ENCODE results near the gene SLC38A9. TPM values are rescaled to one million over a fixed set of nuclear protein-coding genes. Genes with fewer than 3 reads are reported as not detected.
A peak's percentile ranks its signal among the peaks of the same experiment; 100 is the strongest.

Gene SLC38A9
- total RNA-seq, 3 donors from 2014 or later, result 14.9 to 19.6 (median 15.1) TPM

- Mint-ChIP-seq H3K4me1 (ENCODE audit: low read depth) (no peaks in the 10 kb centered on the region), H3K9me3 (no peaks in the 10 kb centered on the region), H3K27me3 (ENCODE audit: low read depth) (no peaks in the 10 kb centered on the region), H3K4me3 (no peak overlapping the region), H3K36me3 (ENCODE audit: insufficient read depth) (peaks cover 11% of the 10 kb centered on the region)
- ATAC-seq (no peak), DNase-seq (no peak)
Measured at GRCh38 chr5:55657443-55657842, 54.7 kb downstream of the SLC38A9 start.

GRCh38 chr5:55650386-55650785 lies 61.7 kb downstream of the SLC38A9 start:
- no peaks in the 10 kb centered on the region for H3K27me3 Mint-ChIP-seq (ENCODE audit: low read depth)
- no peaks in the 10 kb centered on the region for H3K9me3 Mint-ChIP-seq
- peaks cover 23% of the 10 kb centered on the region for H3K4me1 Mint-ChIP-seq (ENCODE audit: low read depth)
- H3K4me3 Mint-ChIP-seq, result no peak overlapping the region
- no peak for DNase-seq
- peaks cover 13% of the 10 kb centered on the region for H3K36me3 Mint-ChIP-seq (ENCODE audit: insufficient read depth)
- peak; percentile 78 to 89 for ATAC-seq

- Mint-ChIP-seq H3K36me3 (ENCODE audit: insufficient read depth) (peaks cover 16% of the 10 kb centered on the region), H3K27me3 (ENCODE audit: low read depth) (no peaks in the 10 kb centered on the region), H3K4me3 (no peak overlapping the region)
Measured at GRCh38 chr5:55649963-55650362, 62.2 kb downstream of the SLC38A9 start.

GRCh38 chr5:55645304-55645703 lies 66.8 kb downstream of the SLC38A9 start:
- H3K36me3 Mint-ChIP-seq (ENCODE audit: insufficient read depth), result peaks cover 27% of the 10 kb centered on the region

More at GRCh38 chr5:55649963-55650362, 62.2 kb downstream of the SLC38A9 start:
- Mint-ChIP-seq H3K4me1 (ENCODE audit: low read depth) (peaks cover 23% of the 10 kb centered on the region), H3K9me3 (no peaks in the 10 kb centered on the region)
- ATAC-seq, result peak; percentile 34 to 50
- DNase-seq, result no peak

GRCh38 chr5:55638455-55638854 lies 73.7 kb downstream of the SLC38A9 start:
- H3K9me3 Mint-ChIP-seq, result no peaks in the 10 kb centered on the region
- peaks cover 2% of the 10 kb centered on the region for H3K4me1 Mint-ChIP-seq (ENCODE audit: low read depth)
- DNase-seq (no peak), ATAC-seq (no peak)
- H3K27me3 Mint-ChIP-seq (ENCODE audit: low read depth), result no peaks in the 10 kb centered on the region
- no peak overlapping the region for H3K4me3 Mint-ChIP-seq
- H3K36me3 Mint-ChIP-seq (ENCODE audit: insufficient read depth), result peaks cover 25% of the 10 kb centered on the region

More at GRCh38 chr5:55645304-55645703, 66.8 kb downstream of the SLC38A9 start:
- Mint-ChIP-seq H3K4me3 (no peak overlapping the region), H3K9me3 (no peaks in the 10 kb centered on the region), H3K27me3 (ENCODE audit: low read depth) (no peaks in the 10 kb centered on the region), H3K4me1 (ENCODE audit: low read depth) (peaks cover 10% of the 10 kb centered on the region)
- no peak for DNase-seq
- ATAC-seq, result no peak

GRCh38 chr5:55638051-55638450 lies 74.1 kb downstream of the SLC38A9 start:
- peaks cover 26% of the 10 kb centered on the region for H3K36me3 Mint-ChIP-seq (ENCODE audit: insufficient read depth)
- DNase-seq (no peak), ATAC-seq (no peak)
- H3K4me1 Mint-ChIP-seq (ENCODE audit: low read depth), result peaks cover 2% of the 10 kb centered on the region
- no peaks in the 10 kb centered on the region for H3K27me3 Mint-ChIP-seq (ENCODE audit: low read depth)
- H3K9me3 Mint-ChIP-seq, result no peaks in the 10 kb centered on the region
- H3K4me3 Mint-ChIP-seq, result no peak overlapping the region

GRCh38 chr5:55636683-55637082 lies 75.4 kb downstream of the SLC38A9 start:
- ATAC-seq, result no peak
- no peak for DNase-seq
- Mint-ChIP-seq H3K9me3 (no peaks in the 10 kb centered on the region), H3K27me3 (ENCODE audit: low read depth) (no peaks in the 10 kb centered on the region), H3K4me1 (ENCODE audit: low read depth) (peaks cover 2% of the 10 kb centered on the region), H3K4me3 (no peak overlapping the region), H3K36me3 (ENCODE audit: insufficient read depth) (peaks cover 26% of the 10 kb centered on the region)

GRCh38 chr5:55636177-55636576 lies 75.9 kb downstream of the SLC38A9 start:
- Mint-ChIP-seq H3K36me3 (ENCODE audit: insufficient read depth) (peaks cover 23% of the 10 kb centered on the region), H3K4me3 (no peak overlapping the region), H3K4me1 (ENCODE audit: low read depth) (peaks cover 2% of the 10 kb centered on the region), H3K27me3 (ENCODE audit: low read depth) (no peaks in the 10 kb centered on the region), H3K9me3 (no peaks in the 10 kb centered on the region)
- DNase-seq, result no peak
- ATAC-seq, result no peak

GRCh38 chr5:55634866-55635265 lies 77.3 kb downstream of the SLC38A9 start:
- Mint-ChIP-seq H3K9me3 (no peaks in the 10 kb centered on the region), H3K27me3 (ENCODE audit: low read depth) (no peaks in the 10 kb centered on the region), H3K4me1 (ENCODE audit: low read depth) (peaks cover 2% of the 10 kb centered on the region), H3K36me3 (ENCODE audit: insufficient read depth) (peaks cover 23% of the 10 kb centered on the region), H3K4me3 (no peak overlapping the region)
- DNase-seq, result no peak
- no peak for ATAC-seq

- H3K27me3 Mint-ChIP-seq (ENCODE audit: low read depth), result no peaks in the 10 kb centered on the region
- DNase-seq (no peak), ATAC-seq (no peak)
- H3K9me3 Mint-ChIP-seq, result no peaks in the 10 kb centered on the region
- no peak overlapping the region for H3K4me3 Mint-ChIP-seq
- peaks cover 25% of the 10 kb centered on the region for H3K36me3 Mint-ChIP-seq (ENCODE audit: insufficient read depth)
- H3K4me1 Mint-ChIP-seq (ENCODE audit: low read depth), result peaks cover 2% of the 10 kb centered on the region
Measured at GRCh38 chr5:55634209-55634805, 77.8 kb downstream of the SLC38A9 start.

GRCh38 chr5:55633574-55634208 lies 78.4 kb downstream of the SLC38A9 start:
- DNase-seq (no peak), ATAC-seq (no peak)

GRCh38 chr5:55629815-55630214 lies 82.3 kb downstream of the SLC38A9 start:
- ATAC-seq (no peak), DNase-seq (no peak)
- Mint-ChIP-seq H3K27me3 (ENCODE audit: low read depth) (no peaks in the 10 kb centered on the region), H3K4me1 (ENCODE audit: low read depth) (peaks cover 2% of the 10 kb centered on the region), H3K9me3 (no peaks in the 10 kb centered on the region), H3K4me3 (no peak overlapping the region), H3K36me3 (ENCODE audit: insufficient read depth) (peaks cover 31% of the 10 kb centered on the region)

More at GRCh38 chr5:55633574-55634208, 78.4 kb downstream of the SLC38A9 start:
- H3K4me3 Mint-ChIP-seq, result no peak overlapping the region
- no peaks in the 10 kb centered on the region for H3K9me3 Mint-ChIP-seq
- no peaks in the 10 kb centered on the region for H3K27me3 Mint-ChIP-seq (ENCODE audit: low read depth)
- H3K36me3 Mint-ChIP-seq (ENCODE audit: insufficient read depth), result peaks cover 23% of the 10 kb centered on the region
- H3K4me1 Mint-ChIP-seq (ENCODE audit: low read depth), result peaks cover 2% of the 10 kb centered on the region

GRCh38 chr5:55626790-55627189 lies 85.3 kb downstream of the SLC38A9 start:
- H3K27me3 Mint-ChIP-seq (ENCODE audit: low read depth), result no peaks in the 10 kb centered on the region
- no peaks in the 10 kb centered on the region for H3K4me1 Mint-ChIP-seq (ENCODE audit: low read depth)
- DNase-seq, result no peak
- peaks cover 21% of the 10 kb centered on the region for H3K36me3 Mint-ChIP-seq (ENCODE audit: insufficient read depth)
- no peak overlapping the region for H3K4me3 Mint-ChIP-seq
- H3K9me3 Mint-ChIP-seq, result no peaks in the 10 kb centered on the region
- no peak for ATAC-seq

- Mint-ChIP-seq H3K27me3 (ENCODE audit: low read depth) (no peaks in the 10 kb centered on the region), H3K36me3 (ENCODE audit: insufficient read depth) (peaks cover 21% of the 10 kb centered on the region), H3K9me3 (no peaks in the 10 kb centered on the region), H3K4me3 (no peak overlapping the region), H3K4me1 (ENCODE audit: low read depth) (no peaks in the 10 kb centered on the region)
- DNase-seq, result no peak
- ATAC-seq, result no peak
Measured at GRCh38 chr5:55625913-55626312, 86.2 kb downstream of the SLC38A9 start.

GRCh38 chr5:55625589-55625909 lies 86.6 kb downstream of the SLC38A9 start:
- Mint-ChIP-seq H3K27me3 (ENCODE audit: low read depth) (no peaks in the 10 kb centered on the region), H3K4me1 (ENCODE audit: low read depth) (no peaks in the 10 kb centered on the region)

More at GRCh38 chr5:55625589-55625909, 86.6 kb downstream of the SLC38A9 start:
- Mint-ChIP-seq H3K36me3 (ENCODE audit: insufficient read depth) (peaks cover 21% of the 10 kb centered on the region), H3K4me3 (no peak overlapping the region), H3K9me3 (no peaks in the 10 kb centered on the region)
- DNase-seq (no peak), ATAC-seq (no peak)

All from activated T-cell treated with anti-CD3 and anti-CD28 coated beads, Interleukin-2, amount 50 U/mL, for 4 hours (primary cell).